ENCODE results near the gene PSMB8. TPM values are rescaled to one million over a fixed set of nuclear protein-coding genes. Genes with fewer than 3 reads are reported as not detected.

The PSMB8 gene
- total and polyA plus RNA-seq, 12 donors: 49.2 to 195 (median 88.1) TPM

DNA sequence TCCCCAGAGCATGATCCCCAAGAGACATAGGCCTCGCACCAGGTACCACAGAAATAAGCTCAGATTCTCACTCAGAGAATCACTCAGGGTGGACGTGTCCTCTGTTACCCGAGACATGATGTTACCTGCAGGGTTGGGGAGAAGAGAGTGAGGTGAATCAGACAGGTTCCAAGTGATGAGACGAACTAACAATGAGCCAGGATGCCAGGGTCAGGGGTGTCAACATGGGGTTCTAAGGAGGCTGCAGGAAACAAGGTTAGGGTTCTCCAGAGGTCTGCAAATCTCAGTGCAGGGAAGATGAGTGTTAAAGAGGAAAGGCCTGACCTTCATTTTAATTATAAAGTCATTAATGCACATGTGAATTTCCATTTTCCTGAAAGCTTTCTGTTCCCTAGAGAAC lies 7.2 kb upstream of the PSMB8 start:
- Histone ChIP-seq H3K27me3 (no peaks in the 10 kb centered on the region), H3K9me3 (replicated peaks in 1 of 3) (no peaks in the 10 kb centered on the region), H3K4me1 (replicated peaks in 1 of 2) (peaks cover 14 to 23% of the 10 kb centered on the region in 2 donors), H3K36me3 (replicated peaks in 1 of 2) (peaks cover 0 to 56% of the 10 kb centered on the region in 2 donors), H3K4me3 (no peak overlapping the region), H3K27ac (no peak overlapping the region)
- WGBS, 4 donors: 88 to 96% (median 92%) methylated on average over 4 of the region's 4 CpGs
- TF ChIP-seq, protein P1, sequence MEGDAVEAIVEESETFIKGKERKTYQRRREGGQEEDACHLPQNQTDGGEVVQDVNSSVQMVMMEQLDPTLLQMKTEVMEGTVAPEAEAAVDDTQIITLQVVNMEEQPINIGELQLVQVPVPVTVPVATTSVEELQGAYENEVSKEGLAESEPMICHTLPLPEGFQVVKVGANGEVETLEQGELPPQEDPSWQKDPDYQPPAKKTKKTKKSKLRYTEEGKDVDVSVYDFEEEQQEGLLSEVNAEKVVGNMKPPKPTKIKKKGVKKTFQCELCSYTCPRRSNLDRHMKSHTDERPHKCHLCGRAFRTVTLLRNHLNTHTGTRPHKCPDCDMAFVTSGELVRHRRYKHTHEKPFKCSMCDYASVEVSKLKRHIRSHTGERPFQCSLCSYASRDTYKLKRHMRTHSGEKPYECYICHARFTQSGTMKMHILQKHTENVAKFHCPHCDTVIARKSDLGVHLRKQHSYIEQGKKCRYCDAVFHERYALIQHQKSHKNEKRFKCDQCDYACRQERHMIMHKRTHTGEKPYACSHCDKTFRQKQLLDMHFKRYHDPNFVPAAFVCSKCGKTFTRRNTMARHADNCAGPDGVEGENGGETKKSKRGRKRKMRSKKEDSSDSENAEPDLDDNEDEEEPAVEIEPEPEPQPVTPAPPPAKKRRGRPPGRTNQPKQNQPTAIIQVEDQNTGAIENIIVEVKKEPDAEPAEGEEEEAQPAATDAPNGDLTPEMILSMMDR (IDR thresholded peaks at IDR 0.05): no peak
- no peak for TF ChIP-seq POLR2A (IDR thresholded peaks at IDR 0.05)
- intact Hi-C loops (cut with DNase I): no loop called here
- DNase-seq: no peak

DNA sequence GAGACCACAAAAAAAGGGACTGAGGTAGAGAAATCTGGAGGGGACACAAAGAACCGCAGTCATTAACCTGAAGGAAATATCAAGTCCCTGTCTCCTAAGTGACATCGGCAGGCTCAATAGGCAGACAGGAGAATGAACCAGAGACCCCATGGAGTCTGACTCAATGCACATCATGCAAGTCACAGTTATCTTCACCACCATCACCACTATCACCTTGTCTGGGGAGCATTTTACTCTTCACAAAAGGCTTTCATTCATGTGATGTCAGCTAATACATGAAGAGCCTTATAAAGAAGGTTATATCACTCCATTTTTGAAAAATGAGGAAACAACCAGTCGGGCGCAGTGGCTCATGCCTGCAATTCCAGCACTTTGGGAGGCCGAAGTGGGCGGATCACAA lies 5.3 kb upstream of the PSMB8 start:
- WGBS, 4 donors: 75 to 78% (median 77%) methylated on average over 6 of the region's 6 CpGs
- intact Hi-C loops (cut with DNase I): no loop called here
- Histone ChIP-seq H3K27ac (no peak overlapping the region), H3K36me3 (replicated peaks in 1 of 2) (peaks cover 0 to 66% of the 10 kb centered on the region in 2 donors), H3K9me3 (replicated peaks in 1 of 3) (no peaks in the 10 kb centered on the region), H3K4me3 (no peak overlapping the region), H3K27me3 (no peaks in the 10 kb centered on the region), H3K4me1 (replicated peaks in 1 of 2) (peaks cover 11 to 20% of the 10 kb centered on the region in 2 donors)
- TF ChIP-seq, protein P1 (IDR thresholded peaks at IDR 0.05): no peak
- TF ChIP-seq POLR2A (IDR thresholded peaks at IDR 0.05): no peak
- DNase-seq: no peak

DNA sequence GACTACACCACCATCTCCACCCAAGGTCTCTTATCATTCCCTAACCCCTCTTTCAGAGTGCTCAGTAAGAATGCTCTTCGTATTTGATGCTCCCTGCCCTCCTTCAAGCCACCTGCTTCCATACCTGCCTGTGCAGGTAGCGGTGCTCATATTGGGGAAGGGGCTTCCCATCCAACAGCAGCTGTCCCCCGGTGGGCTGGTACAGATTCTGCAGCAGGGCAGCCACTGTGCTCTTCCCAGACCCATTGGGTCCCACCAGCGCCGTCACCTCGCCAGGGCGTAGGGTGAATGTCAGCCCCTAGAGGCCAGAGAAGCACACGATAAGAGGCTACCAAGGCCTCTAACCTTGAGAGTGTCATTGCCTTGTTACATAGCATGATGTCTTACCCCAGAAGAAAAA lies 3.9 kb upstream of the PSMB8 start:
- DNase-seq: no peak
- H3K4me3 ChIP-seq: no peak overlapping the region
- H3K27ac ChIP-seq: no peak overlapping the region
- H3K4me1 ChIP-seq (replicated peaks in 1 of 2): peaks cover 17 to 26% of the 10 kb centered on the region in 2 donors
- peaks cover 0 to 66% of the 10 kb centered on the region in 2 donors for H3K36me3 ChIP-seq (replicated peaks in 1 of 2)
- TF ChIP-seq POLR2A (IDR thresholded peaks at IDR 0.05): no peak
- TF ChIP-seq, protein P1 (IDR thresholded peaks at IDR 0.05): no peak
- intact Hi-C loops (cut with DNase I): no loop called here
- no peaks in the 10 kb centered on the region for H3K27me3 ChIP-seq
- H3K9me3 ChIP-seq (replicated peaks in 1 of 3): no peaks in the 10 kb centered on the region
- WGBS, 4 donors: 78 to 92% (median 87%) methylated on average over 4 to 8 of the region's 8 CpGs

GRCh38 chr6:32847004-32847403 lies 3.2 kb upstream of the PSMB8 start:
- Histone ChIP-seq H3K36me3 (replicated peaks in 1 of 2) (peaks cover 0 to 73% of the 10 kb centered on the region in 2 donors), H3K4me3 (no peak overlapping the region), H3K4me1 (replicated peaks in 1 of 2) (peaks cover 9 to 29% of the 10 kb centered on the region in 2 donors), H3K27me3 (no peaks in the 10 kb centered on the region), H3K9me3 (replicated peaks in 1 of 3) (no peaks in the 10 kb centered on the region), H3K27ac (no peak overlapping the region)
- 86 to 92% (median 91%) methylated on average over 8 to 10 of the region's 10 CpGs for WGBS, 4 donors
- DNase-seq: no peak
- intact Hi-C loops (cut with DNase I): no loop called here
- TF ChIP-seq POLR2A (IDR thresholded peaks at IDR 0.05): no peak
- TF ChIP-seq, protein P1 (IDR thresholded peaks at IDR 0.05): no peak

Data from adrenal gland (tissue), 12 donors.